ENCODE measurements around the gene ACOX3.
"Not testable (repeated sequence)": the region's sequence is repeated elsewhere in the genome, so short reads cannot be mapped to it uniquely, and the experiment has no call there.

ACOX3 gene

GRCh38 chr4:8403173-8403753 is 37.3 kb downstream of the ACOX3 start:
- peak; percentile 33 for DNase-seq

DNA sequence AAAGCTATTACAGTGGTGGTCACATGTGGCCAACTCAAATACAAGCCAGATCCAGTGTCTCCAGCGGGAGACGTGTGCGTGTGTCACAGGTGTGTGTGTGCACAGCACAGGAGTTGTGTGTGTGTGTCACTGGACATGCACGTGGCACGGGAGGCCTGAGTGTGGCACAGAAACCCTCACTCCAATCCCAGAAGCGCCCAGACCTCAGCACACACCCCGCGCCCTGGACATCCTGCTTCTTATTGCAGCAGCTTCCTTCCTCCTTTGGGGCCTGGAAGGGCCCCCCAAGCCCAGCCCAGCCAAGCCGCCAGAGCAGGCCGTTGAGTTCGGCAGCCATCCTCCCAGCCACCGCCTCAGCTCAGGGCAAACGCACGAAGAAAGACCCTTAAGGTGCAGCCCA is 37.9 kb downstream of the ACOX3 start:
- DNase-seq: no peak

GRCh38 chr4:8402181-8402597 is 38.3 kb downstream of the ACOX3 start:
- no peak for DNase-seq

GRCh38 chr4:8401665-8402064 is 38.9 kb downstream of the ACOX3 start:
- DNase-seq: no peak

DNA sequence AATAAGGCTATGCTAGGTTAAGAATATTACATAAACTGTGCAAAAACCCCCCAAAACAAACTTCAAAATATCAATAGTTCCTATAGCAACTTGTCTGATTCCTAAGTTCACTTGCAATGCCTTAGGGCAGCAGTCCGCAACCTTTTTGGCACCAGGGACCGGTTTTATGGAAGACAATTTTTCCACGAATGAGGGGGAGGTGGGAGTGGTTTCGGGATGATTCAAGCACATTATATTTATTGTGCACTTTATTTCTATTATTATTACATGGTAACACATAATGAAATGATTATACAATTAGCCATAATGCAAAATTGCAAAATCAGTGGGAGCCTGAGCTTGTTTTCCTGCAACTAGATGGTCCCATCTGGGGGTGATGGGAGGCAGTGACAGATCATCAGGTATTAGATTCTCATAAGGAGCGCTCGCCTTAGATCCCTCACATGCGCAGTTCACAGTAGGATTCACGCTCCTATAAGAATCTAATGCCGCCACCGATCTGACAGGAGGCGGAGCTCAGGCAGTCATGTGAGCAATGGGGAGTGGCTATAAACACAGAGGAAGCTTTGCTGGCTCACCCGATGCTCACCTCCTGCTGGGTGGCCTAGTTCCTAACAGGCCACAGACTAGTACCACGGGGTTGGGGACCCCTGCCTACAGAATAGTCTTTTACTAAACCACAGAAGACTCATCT is 39.7 kb downstream of the ACOX3 start:
- DNase-seq: no peak

- no peak for DNase-seq
Measured at GRCh38 chr4:8399298-8399697, 41.2 kb downstream of the ACOX3 start.

DNA sequence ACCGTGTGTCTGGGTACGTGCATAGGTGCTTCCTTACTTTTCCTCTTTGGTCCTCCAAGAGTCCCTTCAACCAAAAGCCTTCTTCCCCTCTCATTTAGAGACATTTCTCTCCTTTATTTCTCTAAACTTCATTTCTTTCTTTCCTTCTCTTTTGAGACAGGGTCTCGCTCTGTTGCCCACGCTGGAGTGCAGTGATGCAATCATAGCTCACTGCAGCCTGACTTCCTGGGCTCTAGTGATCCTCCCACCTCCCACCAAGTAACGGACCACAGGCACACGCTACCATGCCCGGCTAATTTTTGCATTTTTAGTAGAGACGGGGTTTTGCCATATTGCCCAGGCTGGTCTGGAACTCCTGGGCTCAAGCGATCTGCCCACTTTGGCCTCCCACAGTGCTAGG is 42.2 kb downstream of the ACOX3 start:
- DNase-seq: no peak

DNA sequence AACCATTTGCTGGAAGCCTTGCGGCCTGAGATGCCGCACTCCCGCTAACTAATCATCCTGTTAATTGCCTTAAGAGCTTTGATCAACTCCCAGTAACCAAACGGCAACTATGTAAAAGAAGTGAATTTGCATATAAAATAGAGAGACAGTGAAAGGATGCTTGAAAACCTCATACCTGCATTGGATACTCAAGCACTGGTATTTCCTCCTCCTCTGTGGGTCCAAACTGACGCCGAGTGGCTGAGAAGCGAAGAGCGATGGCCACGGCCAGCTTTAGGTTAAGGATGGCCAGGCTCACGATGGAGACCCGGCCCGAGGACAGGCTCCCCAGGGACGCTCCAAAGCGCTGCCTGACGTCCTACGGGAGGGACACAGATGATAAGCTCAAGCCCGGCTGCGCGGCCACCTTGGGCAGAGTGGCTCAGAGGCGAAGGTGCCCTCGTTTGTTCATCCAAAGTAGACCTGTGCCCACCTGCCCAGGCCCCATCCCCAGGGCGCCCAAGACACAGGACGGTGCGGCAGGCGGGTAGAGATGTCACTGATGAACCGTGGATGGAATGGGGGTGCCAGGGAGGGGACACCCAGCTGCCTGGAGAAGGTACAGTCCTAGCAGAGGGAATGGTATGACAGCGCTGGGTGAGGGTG is 43.6 kb downstream of the ACOX3 start:
- no peak for DNase-seq

DNA sequence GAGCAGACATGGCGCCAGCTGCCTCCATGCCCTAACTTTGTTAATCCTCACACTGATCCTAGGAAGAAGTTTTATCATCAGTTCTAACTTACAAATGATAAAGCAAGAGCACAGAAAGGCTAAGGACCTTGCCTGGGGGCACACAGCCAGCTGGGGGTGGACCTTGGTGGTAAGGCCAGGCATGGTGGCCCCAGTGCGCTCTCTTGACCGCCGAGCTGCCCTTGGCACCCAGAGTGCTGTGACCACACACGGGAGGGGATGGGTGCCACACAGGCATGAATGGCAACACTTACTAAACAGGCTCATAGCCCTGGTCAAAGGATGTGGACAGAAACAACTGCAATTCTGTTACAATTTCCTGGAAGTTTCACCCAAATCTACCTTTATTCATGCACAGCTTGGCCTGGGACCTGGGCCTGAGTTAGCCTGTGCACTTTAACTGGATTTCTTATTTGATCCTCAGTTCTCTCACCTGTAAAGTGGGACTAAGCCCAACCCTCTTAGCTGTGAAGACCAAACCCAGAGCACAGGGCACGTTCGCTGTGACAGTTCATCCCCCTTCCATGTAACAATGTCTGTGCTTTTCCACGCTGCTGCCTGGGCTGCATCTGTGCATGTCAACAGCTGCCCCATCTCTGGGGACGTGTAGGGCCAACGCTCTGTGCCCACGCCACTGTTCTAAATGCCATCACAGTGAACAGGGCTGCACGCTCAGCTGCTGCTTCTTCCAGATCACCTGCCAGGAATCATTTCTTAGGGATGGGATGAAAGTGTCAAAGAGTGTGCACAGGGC is 44.8 kb downstream of the ACOX3 start:
- no peak for DNase-seq

DNA sequence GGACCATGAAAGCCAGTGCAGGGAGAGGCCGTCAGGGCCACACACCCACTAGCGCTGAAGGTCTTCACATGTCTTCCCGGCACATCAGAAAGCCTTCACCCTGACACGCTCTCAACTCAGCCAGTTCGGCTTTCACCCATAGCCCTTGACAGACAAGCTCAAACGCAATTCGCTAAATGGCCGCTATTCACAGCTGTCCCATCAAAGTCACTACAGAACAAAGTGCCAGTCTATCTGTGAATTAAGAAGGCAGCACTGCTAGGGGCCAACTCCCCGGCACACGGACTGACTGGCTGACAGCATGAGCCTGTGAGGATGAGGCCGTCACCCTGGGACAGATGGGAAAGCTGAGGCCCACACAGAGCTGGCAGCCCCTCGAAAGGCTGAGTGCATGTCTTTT is 45.7 kb downstream of the ACOX3 start:
- DNase-seq: no peak

- DNase-seq: peak; percentile 46
Measured at GRCh38 chr4:8394061-8394519, 46.4 kb downstream of the ACOX3 start.

DNA sequence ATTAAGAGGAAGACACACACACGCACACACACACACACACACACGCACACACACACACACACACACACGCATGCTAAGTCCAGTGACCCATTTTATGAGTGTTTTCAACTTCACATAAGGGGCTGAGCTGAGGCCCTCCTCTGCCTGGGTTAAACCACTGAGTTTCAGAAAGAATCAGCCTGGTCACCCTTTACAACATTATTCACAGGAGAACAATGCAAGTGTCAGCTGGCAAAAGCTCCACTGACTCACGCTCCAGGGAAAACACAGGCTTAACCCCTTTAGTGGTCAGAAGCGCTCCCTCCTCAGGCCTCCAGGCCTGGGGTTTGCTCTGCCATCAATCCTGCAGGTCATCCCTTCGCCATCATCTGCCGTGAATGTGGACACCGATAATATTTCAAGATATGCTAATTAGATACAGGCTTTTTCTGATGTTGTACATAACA is 46.9 kb downstream of the ACOX3 start:
- no peak for DNase-seq

GRCh38 chr4:8392591-8393190 is 47.8 kb downstream of the ACOX3 start:
- DNase-seq: no peak

DNA sequence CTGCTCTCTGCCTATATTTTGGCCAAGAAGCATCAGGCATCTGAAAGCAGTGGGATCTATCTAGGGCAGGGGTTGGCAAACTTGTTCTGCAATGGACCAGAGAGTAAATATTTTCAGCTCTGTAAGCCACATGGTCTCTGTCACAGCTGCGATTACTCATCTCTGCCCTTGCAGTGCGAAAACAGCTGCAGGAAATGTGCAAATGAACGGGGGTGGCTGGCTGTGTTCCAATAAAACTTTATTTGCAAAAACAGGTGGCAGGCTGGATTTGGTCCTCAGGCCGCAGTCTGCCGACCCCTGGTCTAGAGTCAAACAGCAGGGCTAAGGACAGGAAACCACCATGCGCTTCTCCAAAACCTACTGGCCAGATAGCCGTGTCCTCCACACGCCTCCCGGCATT is 48.6 kb downstream of the ACOX3 start:
- DNase-seq: peak; percentile 6

- no peak for DNase-seq
Measured at GRCh38 chr4:8391071-8391470, 49.5 kb downstream of the ACOX3 start.

- no peak for DNase-seq
Measured at GRCh38 chr4:8390577-8390976, 49.9 kb downstream of the ACOX3 start.

DNA sequence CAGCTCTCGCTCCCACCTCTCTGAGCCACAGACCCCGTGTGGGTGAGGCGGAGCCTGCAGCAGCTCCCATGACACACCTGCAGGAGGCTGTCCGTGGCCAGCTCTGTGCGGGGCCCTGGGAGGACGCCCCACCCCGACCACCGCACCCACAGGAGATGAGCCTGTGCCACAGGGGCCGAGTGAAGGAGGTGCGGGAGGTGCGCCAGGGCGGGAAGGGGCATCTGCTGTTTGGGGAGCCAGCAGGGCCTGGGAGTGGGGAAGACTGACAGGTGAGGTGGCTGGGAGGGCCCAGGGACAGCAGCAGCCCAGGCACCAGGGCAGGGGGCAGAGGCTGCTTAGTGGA is 52.0 kb downstream of the ACOX3 start:
- DNase-seq: no peak

DNA sequence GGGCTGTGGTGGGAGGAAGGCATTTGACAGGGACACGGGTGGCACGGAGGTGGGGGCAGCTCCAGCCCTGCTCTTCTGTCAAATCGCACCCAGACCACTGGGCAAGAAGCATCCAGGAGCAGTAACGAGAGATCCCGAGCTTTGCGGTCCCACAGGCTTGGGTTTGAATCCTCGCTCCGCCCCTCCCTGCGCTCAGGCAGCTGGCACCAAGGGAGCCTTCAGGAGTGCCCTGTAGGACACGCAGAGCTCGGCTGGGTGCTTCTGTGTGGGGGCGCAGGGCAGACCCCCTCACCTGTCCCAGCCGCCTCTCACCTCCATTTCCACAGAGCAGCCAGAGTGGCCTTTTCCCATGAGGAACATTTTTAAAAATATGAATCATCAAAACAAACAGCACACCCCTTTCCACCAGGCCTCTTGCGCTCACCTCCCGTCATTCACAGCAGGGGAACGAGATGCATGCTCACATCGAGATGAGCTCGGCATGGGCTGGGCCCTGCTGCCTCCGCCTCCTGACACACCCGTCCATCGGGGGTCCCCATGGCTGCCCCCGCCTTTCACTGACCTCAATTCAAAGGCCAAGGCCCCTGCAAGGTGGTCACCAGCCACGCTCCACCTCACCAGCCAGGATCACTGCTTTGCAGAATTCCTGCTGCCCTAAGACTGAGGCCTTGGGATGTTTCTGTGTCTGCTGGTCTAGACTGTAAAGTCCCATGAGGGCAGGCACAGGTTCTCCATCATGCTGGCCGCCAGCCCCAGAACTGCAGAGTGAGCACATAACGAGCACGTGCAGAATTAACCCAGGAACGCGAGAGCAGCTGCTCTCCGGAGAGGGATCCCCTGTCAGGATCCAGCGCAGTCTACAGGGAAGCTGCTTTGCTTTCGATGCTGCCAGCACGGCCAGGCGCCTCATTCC is 52.7 kb downstream of the ACOX3 start:
- no peak for DNase-seq

GRCh38 chr4:8387194-8387593 is 53.3 kb downstream of the ACOX3 start:
- no peak for DNase-seq

DNA sequence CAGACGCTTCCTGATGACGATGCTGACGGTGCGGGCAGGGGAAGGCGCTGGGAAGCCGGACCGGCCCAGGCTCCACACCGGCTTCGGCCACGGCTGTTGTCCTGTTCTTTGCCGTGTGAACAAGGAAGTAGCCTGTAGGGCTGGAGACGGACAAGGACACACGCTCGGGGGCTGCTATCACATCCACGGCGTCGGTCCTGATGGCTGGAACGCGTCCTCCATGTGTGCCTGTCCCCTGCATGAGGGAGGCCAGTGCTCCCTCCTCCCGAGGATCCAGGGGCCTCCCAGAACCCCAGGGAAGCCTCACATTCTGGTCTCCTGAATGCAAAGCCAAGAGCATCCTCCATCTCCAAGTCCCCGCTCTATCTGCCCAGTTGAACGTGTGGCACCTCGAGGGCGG is 53.8 kb downstream of the ACOX3 start:
- no peak for DNase-seq

- not testable (repeated sequence) for DNase-seq
Measured at GRCh38 chr4:8386131-8386530, 54.4 kb downstream of the ACOX3 start.

DNA sequence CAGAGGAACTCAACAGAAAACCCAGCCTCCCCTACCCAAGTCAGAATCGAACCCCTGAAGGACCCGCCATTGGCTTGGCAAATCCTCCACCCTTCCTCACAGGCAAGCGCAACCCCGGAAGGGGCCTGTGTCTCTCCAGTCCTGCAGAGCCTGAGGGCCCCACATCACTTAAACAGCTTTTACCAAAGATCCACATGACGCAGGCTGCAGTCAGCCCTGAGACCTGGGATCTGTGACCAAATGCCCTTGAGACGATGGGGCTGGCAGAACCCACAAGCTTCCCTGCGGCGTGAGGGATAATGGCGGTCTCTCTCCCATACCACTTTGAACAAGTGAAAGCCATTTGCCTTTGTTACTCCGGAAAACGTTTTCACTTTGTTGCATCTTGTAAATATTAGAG is 54.9 kb downstream of the ACOX3 start:
- no peak for DNase-seq

Data from NCI-H345 (cell line).